ENCODE results near the gene TENT4A. TPM values are rescaled to one million over a fixed set of nuclear protein-coding genes. Genes with fewer than 3 reads are reported as not detected.

Gene TENT4A
- total RNA-seq, 1 experiment from 2014 or later = 32.3 TPM

- Mint-ChIP-seq H3K27ac (ENCODE audit: unreplicated experiment) (no peak overlapping the region), H3K4me1 (ENCODE audit: low read depth, unreplicated experiment) (peaks cover 18% of the 10 kb centered on the region), H3K27me3 (ENCODE audit: insufficient read depth, unreplicated experiment) (no peaks in the 10 kb centered on the region), H3K36me3 (ENCODE audit: insufficient read depth, unreplicated experiment) (peaks cover 37% of the 10 kb centered on the region), H3K9me3 (ENCODE audit: unreplicated experiment) (no peaks in the 10 kb centered on the region), H3K4me3 (ENCODE audit: unreplicated experiment) (no peak overlapping the region)
- H3K9me3 ChIP-seq = no peaks in the 10 kb centered on the region
- intact Hi-C loops (cut with micrococcal nuclease; ENCODE audit: unreplicated experiment) = no loop called here
- no peak for TF ChIP-seq CTCF (IDR thresholded peaks at IDR 0.05; ENCODE audit: insufficient read depth in 1 of 2, low read depth in 1 of 2, low read length in 1 of 2, severe bottlenecking in 1 of 2, unreplicated experiment in 1 of 2)
- peaks cover 3% of the 10 kb centered on the region; the same call in 1 of the 2 replicates for H3K36me3 ChIP-seq (ENCODE audit: control insufficient read depth, insufficient read depth, low read length)
- no TSS peak for BruUV-seq (replicated peaks)
- DNase-seq = no peak
- H3K4me1 ChIP-seq = peaks cover 16% of the 10 kb centered on the region
- CTCF ChIA-PET = no interaction called here
- POLR2A ChIA-PET = no interaction called here
- no peaks in the 10 kb centered on the region for H3K27me3 ChIP-seq (replicated peaks; ENCODE audit: control insufficient read depth, insufficient read depth, low read length)
- no peak overlapping the region for H3K4me3 ChIP-seq (ENCODE audit: low read depth, low read length)
Measured at GRCh38 chr5:6719896-6720560, 6.8 kb downstream of the TENT4A start.

- intact Hi-C loops (cut with micrococcal nuclease; ENCODE audit: unreplicated experiment) = no loop called here
- Mint-ChIP-seq H3K27ac (ENCODE audit: unreplicated experiment) (no peak overlapping the region), H3K27me3 (ENCODE audit: insufficient read depth, unreplicated experiment) (no peaks in the 10 kb centered on the region), H3K9me3 (ENCODE audit: unreplicated experiment) (no peaks in the 10 kb centered on the region), H3K4me1 (ENCODE audit: low read depth, unreplicated experiment) (peaks cover 18% of the 10 kb centered on the region), H3K36me3 (ENCODE audit: insufficient read depth, unreplicated experiment) (peaks cover 38% of the 10 kb centered on the region), H3K4me3 (ENCODE audit: unreplicated experiment) (no peak overlapping the region)
- BruUV-seq (replicated peaks) = no TSS peak
- CTCF ChIA-PET = no interaction called here
- POLR2A ChIA-PET = no interaction called here
- no peaks in the 10 kb centered on the region for H3K27me3 ChIP-seq (replicated peaks; ENCODE audit: control insufficient read depth, insufficient read depth, low read length)
- no peak overlapping the region for H3K4me3 ChIP-seq (ENCODE audit: low read depth, low read length)
- no peaks in the 10 kb centered on the region for H3K9me3 ChIP-seq
- no peak for DNase-seq
- peaks cover 3% of the 10 kb centered on the region; the same call in 1 of the 2 replicates for H3K36me3 ChIP-seq (ENCODE audit: control insufficient read depth, insufficient read depth, low read length)
- H3K4me1 ChIP-seq = peaks cover 11% of the 10 kb centered on the region
- no peak for TF ChIP-seq CTCF (IDR thresholded peaks at IDR 0.05; ENCODE audit: insufficient read depth in 1 of 2, low read depth in 1 of 2, low read length in 1 of 2, severe bottlenecking in 1 of 2, unreplicated experiment in 1 of 2)
Measured at GRCh38 chr5:6720561-6720921, 7.3 kb downstream of the TENT4A start.

GRCh38 chr5:6721442-6721841 lies 8.2 kb downstream of the TENT4A start:
- POLR2A ChIA-PET = no interaction called here

More at GRCh38 chr5:6721442-6721841, 8.2 kb downstream of the TENT4A start:
- BruUV-seq (replicated peaks) = no TSS peak
- CTCF ChIA-PET = no interaction called here
- H3K27me3 ChIP-seq (replicated peaks; ENCODE audit: control insufficient read depth, insufficient read depth, low read length) = no peaks in the 10 kb centered on the region
- Mint-ChIP-seq H3K27me3 (ENCODE audit: insufficient read depth, unreplicated experiment) (no peaks in the 10 kb centered on the region), H3K4me1 (ENCODE audit: low read depth, unreplicated experiment) (peaks cover 13% of the 10 kb centered on the region), H3K4me3 (ENCODE audit: unreplicated experiment) (no peak overlapping the region), H3K9me3 (ENCODE audit: unreplicated experiment) (no peaks in the 10 kb centered on the region), H3K27ac (ENCODE audit: unreplicated experiment) (no peak overlapping the region), H3K36me3 (ENCODE audit: insufficient read depth, unreplicated experiment) (peaks cover 38% of the 10 kb centered on the region)
- DNase-seq = no peak
- H3K4me3 ChIP-seq (ENCODE audit: low read depth, low read length) = no peak overlapping the region
- H3K4me1 ChIP-seq = peaks cover 2% of the 10 kb centered on the region; the same call in 1 of the 2 replicates
- intact Hi-C loops (cut with micrococcal nuclease; ENCODE audit: unreplicated experiment) = no loop called here
- no peaks in the 10 kb centered on the region for H3K9me3 ChIP-seq
- TF ChIP-seq CTCF (IDR thresholded peaks at IDR 0.05; ENCODE audit: insufficient read depth in 1 of 2, low read depth in 1 of 2, low read length in 1 of 2, severe bottlenecking in 1 of 2, unreplicated experiment in 1 of 2) = no peak
- peaks cover 3% of the 10 kb centered on the region; the same call in 1 of the 2 replicates for H3K36me3 ChIP-seq (ENCODE audit: control insufficient read depth, insufficient read depth, low read length)

All from Caco-2 (cell line).